Nephron progenitor cell (in vitro differentiated cells): ENCODE measurements around the gene SLC16A9.

ENCODE experiments used
- DNase-seq: peaks from one replicate; pipeline ENCODE4 v3.0.0; 2021
- H3K27ac Mint-ChIP-seq: 2 replicates; pipeline ENCODE4 v1.8.0; 2021; ENCODE audit warnings: mild to moderate bottlenecking, moderate library complexity, mixed read lengths
- H3K27me3 Mint-ChIP-seq: 2 replicates; pipeline ENCODE4 v1.8.0; 2021; ENCODE audit warnings: mild to moderate bottlenecking, low read depth, mixed read lengths; ENCODE audit not compliant: poor library complexity
- H3K36me3 Mint-ChIP-seq: 2 replicates; pipeline ENCODE4 v1.8.0; 2021; ENCODE audit warnings: low read depth, mixed read lengths
- H3K4me1 Mint-ChIP-seq: 2 replicates; pipeline ENCODE4 v1.8.0; 2021; ENCODE audit warnings: mixed read lengths
- H3K4me3 Mint-ChIP-seq: 2 replicates; pipeline ENCODE4 v1.8.0; 2021; ENCODE audit warnings: mild to moderate bottlenecking, moderate library complexity, mixed read lengths
- H3K9me3 Mint-ChIP-seq: 2 replicates; pipeline ENCODE4 v1.8.0; 2021; ENCODE audit warnings: mild to moderate bottlenecking, moderate library complexity, mixed read lengths
- TF ChIP-seq, protein P1 (sequence below): fragments of 200-600 bp; sonication (generic); IDR thresholded peaks from 2 replicates; pipeline ENCODE4 v1.5.0; 2021; ENCODE audit warnings: antibody characterized with exemption

The SLC16A9 gene

DNA sequence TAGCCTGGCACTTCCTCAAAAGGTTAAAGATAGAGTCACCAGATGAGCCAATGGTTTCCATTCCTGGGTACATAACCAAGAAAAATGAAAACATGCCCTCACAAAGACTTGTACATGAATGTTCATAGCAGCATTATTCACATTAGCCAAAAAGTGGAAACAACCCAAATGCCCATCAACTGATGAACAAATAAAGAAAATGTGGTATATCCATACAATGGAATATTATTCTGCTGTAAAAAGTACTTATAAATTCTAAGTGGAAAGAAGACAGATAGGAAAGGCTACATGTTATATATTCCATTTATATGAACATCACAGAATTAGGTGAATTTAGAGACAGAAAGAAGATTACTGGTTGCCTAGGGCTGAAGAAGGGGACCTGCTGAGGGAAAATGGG is 10.7 kb upstream of the SLC16A9 start:
- H3K36me3 Mint-ChIP-seq = no peaks in the 10 kb centered on the region
- H3K4me1 Mint-ChIP-seq = no peaks in the 10 kb centered on the region
- H3K27ac Mint-ChIP-seq = no peak overlapping the region
- no peak for DNase-seq
- peaks cover 8% of the 10 kb centered on the region for H3K27me3 Mint-ChIP-seq
- H3K9me3 Mint-ChIP-seq = peaks cover 18% of the 10 kb centered on the region
- TF ChIP-seq, protein P1, sequence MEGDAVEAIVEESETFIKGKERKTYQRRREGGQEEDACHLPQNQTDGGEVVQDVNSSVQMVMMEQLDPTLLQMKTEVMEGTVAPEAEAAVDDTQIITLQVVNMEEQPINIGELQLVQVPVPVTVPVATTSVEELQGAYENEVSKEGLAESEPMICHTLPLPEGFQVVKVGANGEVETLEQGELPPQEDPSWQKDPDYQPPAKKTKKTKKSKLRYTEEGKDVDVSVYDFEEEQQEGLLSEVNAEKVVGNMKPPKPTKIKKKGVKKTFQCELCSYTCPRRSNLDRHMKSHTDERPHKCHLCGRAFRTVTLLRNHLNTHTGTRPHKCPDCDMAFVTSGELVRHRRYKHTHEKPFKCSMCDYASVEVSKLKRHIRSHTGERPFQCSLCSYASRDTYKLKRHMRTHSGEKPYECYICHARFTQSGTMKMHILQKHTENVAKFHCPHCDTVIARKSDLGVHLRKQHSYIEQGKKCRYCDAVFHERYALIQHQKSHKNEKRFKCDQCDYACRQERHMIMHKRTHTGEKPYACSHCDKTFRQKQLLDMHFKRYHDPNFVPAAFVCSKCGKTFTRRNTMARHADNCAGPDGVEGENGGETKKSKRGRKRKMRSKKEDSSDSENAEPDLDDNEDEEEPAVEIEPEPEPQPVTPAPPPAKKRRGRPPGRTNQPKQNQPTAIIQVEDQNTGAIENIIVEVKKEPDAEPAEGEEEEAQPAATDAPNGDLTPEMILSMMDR = no peak
- no peak overlapping the region for H3K4me3 Mint-ChIP-seq

DNA sequence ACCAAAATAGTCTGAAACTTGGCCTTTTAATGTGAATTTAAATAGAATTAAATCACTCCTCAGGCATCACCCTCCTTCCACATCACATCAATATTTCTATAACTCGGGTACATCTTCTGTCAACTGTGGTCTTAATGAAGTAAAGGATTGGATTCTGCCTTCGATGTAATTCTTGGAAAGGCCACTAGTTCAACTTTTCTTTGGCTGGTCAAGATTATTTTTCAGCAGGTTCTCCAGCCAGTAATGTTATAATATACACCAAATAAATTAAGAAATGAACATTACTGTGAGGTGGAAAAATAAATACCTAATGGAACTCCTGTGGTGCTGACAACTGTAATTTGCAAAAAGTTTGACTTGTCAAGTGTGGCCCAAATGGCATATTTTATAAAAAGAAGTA is 9.7 kb upstream of the SLC16A9 start:
- no peak for DNase-seq
- Mint-ChIP-seq H3K4me3 (no peak overlapping the region), H3K4me1 (no peaks in the 10 kb centered on the region), H3K27ac (no peak overlapping the region), H3K27me3 (peaks cover 9% of the 10 kb centered on the region), H3K9me3 (peaks cover 18% of the 10 kb centered on the region), H3K36me3 (no peaks in the 10 kb centered on the region)
- TF ChIP-seq, protein P1 = no peak

DNA sequence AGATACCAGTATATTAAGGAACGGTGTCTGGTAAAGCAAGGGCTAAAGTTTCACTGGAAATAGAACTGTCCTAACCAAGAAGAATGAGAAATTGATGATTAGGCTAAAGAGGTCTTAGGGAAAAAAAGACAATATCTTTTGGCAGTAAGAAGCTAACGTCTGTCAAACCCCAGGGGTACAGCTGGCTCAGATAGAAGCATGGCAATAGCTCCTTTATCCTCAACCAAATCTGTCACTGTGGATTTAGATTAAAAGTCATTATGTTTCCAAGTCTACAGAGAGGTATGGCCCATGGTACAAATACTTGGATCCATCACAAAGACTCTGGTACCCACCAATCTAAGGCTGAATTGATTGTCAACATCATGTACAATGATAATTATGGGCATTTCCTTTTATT is 8.6 kb upstream of the SLC16A9 start:
- Mint-ChIP-seq H3K27me3 (peaks cover 11% of the 10 kb centered on the region), H3K4me1 (no peaks in the 10 kb centered on the region), H3K9me3 (peaks cover 18% of the 10 kb centered on the region), H3K27ac (no peak overlapping the region), H3K36me3 (no peaks in the 10 kb centered on the region), H3K4me3 (no peak overlapping the region)
- TF ChIP-seq, protein P1 = no peak
- no peak for DNase-seq

DNA sequence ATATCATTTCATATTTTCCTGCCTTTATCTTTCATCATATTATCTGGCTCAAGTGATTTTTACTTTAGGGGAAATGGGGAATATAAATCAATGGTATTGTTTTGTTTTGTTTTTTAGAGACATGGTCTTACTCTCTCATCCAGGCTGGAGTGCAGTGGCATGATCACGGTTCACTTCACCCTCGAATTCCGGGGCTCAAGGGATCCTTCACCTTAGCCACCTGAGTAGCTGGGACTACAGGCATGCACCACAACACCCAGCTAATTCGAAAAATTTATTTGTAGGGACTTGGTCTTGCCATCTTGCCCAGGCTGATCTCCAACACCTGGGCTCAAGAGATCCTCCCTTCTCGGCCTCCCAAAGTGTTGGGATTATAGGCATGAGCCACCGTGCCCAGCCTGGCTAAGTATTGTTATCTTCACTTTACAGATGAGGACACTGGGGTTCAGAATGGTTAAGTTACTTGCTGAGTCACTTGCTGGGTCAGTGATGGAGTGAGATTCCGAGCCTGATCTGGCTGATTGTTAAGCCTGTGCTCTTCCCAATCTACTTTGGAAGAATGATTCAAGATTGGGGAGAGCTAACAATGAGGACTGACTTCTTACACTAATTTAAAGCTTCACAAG is 3.7 kb upstream of the SLC16A9 start:
- Mint-ChIP-seq H3K4me3 (no peak overlapping the region), H3K9me3 (no peaks in the 10 kb centered on the region), H3K27me3 (peaks cover 35% of the 10 kb centered on the region), H3K27ac (no peak overlapping the region), H3K4me1 (peaks cover under 1% of the 10 kb centered on the region), H3K36me3 (no peaks in the 10 kb centered on the region)
- TF ChIP-seq, protein P1 = no peak
- DNase-seq = no peak

DNA sequence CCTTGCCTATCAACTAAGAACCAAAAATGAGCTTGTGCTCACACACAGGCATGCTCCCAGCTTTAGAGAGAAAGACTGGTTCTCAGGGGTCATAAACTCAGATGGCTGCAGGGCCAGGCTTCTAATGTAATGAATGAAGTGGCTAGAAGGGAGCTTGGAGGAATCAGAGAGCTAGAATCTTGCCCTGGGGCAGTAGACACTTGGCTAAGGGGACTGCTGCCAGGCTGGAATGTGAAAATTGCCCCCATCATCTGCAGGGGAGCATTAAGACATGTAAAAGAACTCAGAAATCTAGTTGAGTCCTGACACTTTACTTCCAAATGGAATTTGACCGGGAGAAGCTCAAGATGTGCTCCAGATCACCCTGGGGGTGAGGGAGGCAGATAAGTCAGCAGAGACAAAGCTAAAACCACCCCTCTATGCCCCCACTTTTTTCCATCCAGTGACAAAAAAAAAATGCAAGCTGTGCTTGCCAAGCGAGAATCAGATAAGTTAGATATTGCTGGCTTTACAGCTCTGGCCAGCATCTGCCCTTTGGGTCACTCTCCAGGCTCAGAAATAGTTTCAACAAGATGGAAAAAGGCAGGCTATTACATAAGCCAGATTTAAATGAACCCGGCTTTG is 2.3 kb upstream of the SLC16A9 start:
- Mint-ChIP-seq H3K27me3 (peaks cover 48% of the 10 kb centered on the region), H3K36me3 (peaks cover 10% of the 10 kb centered on the region), H3K27ac (no peak overlapping the region), H3K4me3 (no peak overlapping the region), H3K4me1 (peaks cover 12% of the 10 kb centered on the region), H3K9me3 (no peaks in the 10 kb centered on the region)
- DNase-seq = no peak
- TF ChIP-seq, protein P1 = no peak
